ENCODE measurements around the gene ALDH1L1. TPM values are rescaled to one million over a fixed set of nuclear protein-coding genes. Genes with fewer than 3 reads are reported as not detected.

ALDH1L1 gene
- total and polyA plus RNA-seq, 9 of the 15 experiments (the other 6 are each of a cell fraction or from before 2014, with no cell fraction given): 0.06 to 1.9 (median 0.57) TPM; not detected in 1

DNA sequence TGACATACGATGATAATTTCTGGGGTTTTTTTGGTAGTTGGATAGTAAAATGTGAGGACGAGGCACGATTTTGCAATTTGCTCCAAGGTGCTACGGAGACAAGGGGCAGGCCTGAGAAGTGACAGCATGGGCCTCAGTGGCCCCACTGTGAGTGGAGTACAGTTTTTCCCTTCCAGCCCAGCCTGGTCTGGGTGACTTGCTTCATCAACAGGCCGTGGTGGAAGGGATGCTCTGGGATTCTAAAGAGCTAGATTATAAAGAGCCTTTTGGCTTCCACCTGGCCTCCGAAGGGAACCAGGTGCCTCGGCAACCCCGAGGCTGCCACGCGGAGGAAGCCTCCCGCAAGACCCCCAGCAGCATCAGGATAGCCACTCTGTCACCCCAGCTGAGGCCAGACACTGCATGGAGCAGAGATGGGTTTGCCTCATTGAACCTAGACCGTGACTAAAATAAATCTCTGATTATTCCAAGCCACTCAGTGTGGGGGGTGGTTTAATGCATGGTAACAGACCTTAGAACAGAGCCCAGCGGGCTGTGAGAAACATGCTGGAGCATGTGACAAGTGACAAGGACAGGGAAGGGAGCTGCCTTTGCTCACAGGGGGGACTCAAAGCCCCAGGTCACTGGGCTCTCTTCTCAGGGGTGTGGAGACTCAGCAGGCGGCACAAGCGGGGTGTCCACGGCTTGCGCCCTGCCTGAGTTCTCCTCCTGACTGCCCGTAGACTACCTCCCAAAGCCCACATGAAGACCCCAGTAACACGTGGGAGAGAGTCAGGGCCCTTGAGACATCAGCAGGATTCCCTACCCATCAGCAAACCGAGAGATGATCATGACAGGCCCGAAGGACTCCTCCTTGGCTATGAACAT, 73.8 kb downstream of the ALDH1L1 start (continued):
- TF ChIP-seq EGR1 (conservative IDR thresholded peaks at IDR 0.05) (no peak), TCF15 (CRISPR knock-in tag; IDR thresholded peaks at IDR 0.05) (no peak), YBX1 (IDR thresholded peaks at IDR 0.05) (no peak), RBFOX2 (IDR thresholded peaks at IDR 0.05; ENCODE audit: low read depth, low read length) (no peak), ZKSCAN8 (CRISPR knock-in tag; IDR thresholded peaks at IDR 0.05) (no peak), BCOR (IDR thresholded peaks at IDR 0.05) (no peak)
- TF ChIP-seq, protein P1, sequence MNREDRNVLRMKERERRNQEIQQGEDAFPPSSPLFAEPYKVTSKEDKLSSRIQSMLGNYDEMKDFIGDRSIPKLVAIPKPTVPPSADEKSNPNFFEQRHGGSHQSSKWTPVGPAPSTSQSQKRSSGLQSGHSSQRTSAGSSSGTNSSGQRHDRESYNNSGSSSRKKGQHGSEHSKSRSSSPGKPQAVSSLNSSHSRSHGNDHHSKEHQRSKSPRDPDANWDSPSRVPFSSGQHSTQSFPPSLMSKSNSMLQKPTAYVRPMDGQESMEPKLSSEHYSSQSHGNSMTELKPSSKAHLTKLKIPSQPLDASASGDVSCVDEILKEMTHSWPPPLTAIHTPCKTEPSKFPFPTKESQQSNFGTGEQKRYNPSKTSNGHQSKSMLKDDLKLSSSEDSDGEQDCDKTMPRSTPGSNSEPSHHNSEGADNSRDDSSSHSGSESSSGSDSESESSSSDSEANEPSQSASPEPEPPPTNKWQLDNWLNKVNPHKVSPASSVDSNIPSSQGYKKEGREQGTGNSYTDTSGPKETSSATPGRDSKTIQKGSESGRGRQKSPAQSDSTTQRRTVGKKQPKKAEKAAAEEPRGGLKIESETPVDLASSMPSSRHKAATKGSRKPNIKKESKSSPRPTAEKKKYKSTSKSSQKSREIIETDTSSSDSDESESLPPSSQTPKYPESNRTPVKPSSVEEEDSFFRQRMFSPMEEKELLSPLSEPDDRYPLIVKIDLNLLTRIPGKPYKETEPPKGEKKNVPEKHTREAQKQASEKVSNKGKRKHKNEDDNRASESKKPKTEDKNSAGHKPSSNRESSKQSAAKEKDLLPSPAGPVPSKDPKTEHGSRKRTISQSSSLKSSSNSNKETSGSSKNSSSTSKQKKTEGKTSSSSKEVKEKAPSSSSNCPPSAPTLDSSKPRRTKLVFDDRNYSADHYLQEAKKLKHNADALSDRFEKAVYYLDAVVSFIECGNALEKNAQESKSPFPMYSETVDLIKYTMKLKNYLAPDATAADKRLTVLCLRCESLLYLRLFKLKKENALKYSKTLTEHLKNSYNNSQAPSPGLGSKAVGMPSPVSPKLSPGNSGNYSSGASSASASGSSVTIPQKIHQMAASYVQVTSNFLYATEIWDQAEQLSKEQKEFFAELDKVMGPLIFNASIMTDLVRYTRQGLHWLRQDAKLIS (CRISPR knock-in tag; IDR thresholded peaks at IDR 0.05): no peak
- TF ChIP-seq, protein P2, sequence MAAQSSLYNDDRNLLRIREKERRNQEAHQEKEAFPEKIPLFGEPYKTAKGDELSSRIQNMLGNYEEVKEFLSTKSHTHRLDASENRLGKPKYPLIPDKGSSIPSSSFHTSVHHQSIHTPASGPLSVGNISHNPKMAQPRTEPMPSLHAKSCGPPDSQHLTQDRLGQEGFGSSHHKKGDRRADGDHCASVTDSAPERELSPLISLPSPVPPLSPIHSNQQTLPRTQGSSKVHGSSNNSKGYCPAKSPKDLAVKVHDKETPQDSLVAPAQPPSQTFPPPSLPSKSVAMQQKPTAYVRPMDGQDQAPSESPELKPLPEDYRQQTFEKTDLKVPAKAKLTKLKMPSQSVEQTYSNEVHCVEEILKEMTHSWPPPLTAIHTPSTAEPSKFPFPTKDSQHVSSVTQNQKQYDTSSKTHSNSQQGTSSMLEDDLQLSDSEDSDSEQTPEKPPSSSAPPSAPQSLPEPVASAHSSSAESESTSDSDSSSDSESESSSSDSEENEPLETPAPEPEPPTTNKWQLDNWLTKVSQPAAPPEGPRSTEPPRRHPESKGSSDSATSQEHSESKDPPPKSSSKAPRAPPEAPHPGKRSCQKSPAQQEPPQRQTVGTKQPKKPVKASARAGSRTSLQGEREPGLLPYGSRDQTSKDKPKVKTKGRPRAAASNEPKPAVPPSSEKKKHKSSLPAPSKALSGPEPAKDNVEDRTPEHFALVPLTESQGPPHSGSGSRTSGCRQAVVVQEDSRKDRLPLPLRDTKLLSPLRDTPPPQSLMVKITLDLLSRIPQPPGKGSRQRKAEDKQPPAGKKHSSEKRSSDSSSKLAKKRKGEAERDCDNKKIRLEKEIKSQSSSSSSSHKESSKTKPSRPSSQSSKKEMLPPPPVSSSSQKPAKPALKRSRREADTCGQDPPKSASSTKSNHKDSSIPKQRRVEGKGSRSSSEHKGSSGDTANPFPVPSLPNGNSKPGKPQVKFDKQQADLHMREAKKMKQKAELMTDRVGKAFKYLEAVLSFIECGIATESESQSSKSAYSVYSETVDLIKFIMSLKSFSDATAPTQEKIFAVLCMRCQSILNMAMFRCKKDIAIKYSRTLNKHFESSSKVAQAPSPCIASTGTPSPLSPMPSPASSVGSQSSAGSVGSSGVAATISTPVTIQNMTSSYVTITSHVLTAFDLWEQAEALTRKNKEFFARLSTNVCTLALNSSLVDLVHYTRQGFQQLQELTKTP (IDR thresholded peaks at IDR 0.05; ENCODE audit: low read depth in 1 of 2, partially characterized antibody in 2 of 2): no peak
